KOPT-K1 (cell line): Measurements from ENCODE around the gene RMC1.
A peak's percentile ranks its signal among the peaks of the same experiment; 100 is the strongest.

Experiments
- H3K27ac ChIP-seq: fragments of 200-600 bp; sonication (generic); 2 replicates; pipeline ENCODE4 v1.5.1; 2016; ENCODE audit warnings: antibody characterized with exemption, mild to moderate bottlenecking, low read depth, low read length; ENCODE audit not compliant: poor library complexity, severe bottlenecking
- H3K36me3 ChIP-seq: fragments of 200-600 bp; sonication (generic); 2 replicates; pipeline ENCODE4 v1.5.1; 2017; ENCODE audit warnings: antibody characterized with exemption, mild to moderate bottlenecking, low read length, moderate library complexity; ENCODE audit not compliant: insufficient read depth
- H3K9me3 ChIP-seq: fragments of 200-600 bp; sonication (generic); 2 replicates; pipeline ENCODE4 v1.5.1; 2017; ENCODE audit warnings: antibody characterized with exemption, low read length, mild to moderate bottlenecking; ENCODE audit not compliant: insufficient read depth, poor library complexity, severe bottlenecking

RMC1 gene

DNA sequence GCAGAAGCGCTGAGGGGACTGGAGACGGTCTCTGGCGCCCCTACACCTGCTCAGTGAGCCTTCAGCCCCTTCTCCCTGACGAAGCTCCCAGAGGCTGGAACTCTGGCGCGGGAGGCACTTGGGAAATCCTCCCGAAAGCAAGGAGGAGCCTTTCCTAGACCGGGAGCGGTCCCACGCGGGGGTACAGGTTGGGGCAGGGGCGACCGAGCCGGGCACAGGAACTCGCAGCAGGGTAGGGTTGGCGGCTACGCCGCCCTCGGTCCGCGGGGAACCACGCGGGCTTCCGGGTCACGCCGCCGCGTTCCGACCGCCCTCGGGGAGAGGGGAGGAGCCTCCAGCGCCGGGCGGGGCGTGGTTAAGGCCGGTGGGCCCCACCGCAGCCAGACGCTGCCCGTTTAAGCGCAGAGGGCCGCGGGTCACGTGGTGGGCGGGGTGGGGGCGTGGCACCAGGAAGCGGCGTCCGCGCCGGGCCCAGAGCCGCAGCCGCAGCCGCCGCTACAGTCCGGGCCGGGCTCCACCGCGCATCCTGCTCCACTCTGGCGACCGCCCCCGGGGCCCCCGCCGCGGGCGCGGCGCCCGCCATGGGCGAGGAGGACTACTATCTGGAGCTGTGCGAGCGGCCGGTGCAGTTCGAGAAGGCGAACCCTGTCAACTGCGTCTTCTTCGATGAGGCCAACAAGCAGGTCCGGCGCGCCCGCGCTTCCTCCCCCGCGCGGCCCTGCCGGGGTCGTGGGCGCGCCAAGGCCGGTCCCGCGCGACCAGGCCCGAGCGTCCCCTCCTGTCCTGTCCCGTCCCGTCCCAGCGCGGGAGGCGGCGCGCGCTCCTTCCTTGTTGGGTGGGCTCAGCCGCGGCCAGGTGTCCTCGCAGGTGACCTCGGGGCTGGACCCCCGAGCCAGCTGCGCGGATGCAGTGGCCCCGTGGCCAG is at the start of gene RMC1:
Gene RMC1, plus strand, starts transcription at position 474 of the 925 bp plus-strand sequence. Its CDS starts 108 bp downstream, at position 582.
- H3K9me3 ChIP-seq, result no peaks in the 10 kb centered on the region
- H3K36me3 ChIP-seq, result peaks cover 24% of the 10 kb centered on the region
- peak within 1 kb of the TSS; percentile 73 for H3K27ac ChIP-seq

DNA sequence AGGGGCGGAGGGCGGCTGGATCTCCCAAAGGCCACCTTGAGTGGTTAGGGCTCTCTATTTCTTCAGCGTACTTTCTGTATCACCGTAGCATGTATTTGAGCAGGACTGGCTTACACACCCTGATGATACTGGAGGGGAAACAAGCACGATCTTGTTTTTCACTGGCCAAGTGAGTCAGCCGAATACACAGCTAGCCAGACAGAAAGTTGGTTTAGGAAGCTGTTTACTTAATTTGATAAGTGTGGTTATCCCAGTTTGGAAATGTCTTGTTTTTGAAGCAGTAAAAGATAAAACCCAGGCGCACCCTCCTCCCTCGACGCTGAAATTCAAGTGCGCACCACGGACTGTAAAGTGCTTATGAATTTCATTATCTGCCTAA is 49.6 kb upstream of the RMC1 start:
- H3K36me3 ChIP-seq, result peaks cover 15% of the 10 kb centered on the region
- H3K9me3 ChIP-seq, result no peaks in the 10 kb centered on the region
- peak overlapping the region; percentile 63 for H3K27ac ChIP-seq

DNA sequence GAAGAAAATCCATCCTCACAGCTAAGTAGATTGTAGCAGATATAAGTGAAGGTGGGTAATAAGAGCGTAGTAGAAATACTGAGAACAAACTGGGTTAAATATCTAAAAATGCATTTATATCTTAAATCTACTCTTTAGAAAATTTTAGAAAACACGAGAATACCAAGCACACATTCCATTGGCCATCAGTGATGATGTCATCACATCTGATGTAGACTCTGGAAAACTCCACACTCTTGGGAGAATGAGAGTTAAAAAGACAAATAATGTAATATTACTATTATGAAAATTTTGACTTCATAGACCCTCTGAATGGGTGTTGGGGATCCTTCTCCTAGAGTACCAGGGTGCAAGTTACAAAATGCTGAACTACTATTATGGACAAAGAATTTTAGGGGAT is 46.5 kb upstream of the RMC1 start:
- Histone ChIP-seq H3K9me3 (no peaks in the 10 kb centered on the region), H3K27ac (no peak overlapping the region), H3K36me3 (peaks cover 34% of the 10 kb centered on the region)

DNA sequence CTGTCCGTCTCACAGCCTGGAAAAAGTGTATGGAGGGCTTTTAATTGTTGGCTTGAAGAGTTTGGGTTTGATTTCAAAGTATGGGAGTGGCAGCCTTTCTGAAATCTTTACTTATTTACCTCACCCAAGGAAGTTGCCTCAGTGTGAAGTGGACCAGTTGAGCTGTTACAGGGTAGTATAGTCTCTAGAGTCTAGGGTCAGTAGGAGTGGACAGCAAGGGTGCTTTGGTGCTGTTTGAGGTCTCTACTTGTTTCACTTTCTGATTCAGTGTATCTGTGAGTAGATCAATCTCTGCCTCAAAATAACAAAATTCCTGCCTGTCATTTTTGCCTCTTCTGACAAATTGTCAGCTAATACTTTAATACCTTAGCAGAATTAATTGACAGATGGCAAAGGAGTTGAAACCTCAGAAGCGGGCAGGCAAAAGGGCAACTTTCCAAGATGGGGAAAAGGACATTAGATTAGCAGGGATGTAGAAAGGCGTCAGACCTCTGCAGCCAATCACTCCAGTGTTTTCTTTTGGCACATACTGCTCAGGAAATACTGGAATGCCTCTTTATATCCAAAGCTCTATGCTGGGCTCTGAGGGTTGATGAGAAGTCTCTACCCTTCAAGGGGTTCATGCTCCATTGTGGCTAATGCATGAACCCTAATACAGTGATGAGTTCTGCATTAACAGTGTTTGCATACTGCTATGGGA is 44.3 kb upstream of the RMC1 start:
- H3K9me3 ChIP-seq, result no peaks in the 10 kb centered on the region
- H3K27ac ChIP-seq, result no peak overlapping the region
- H3K36me3 ChIP-seq, result peaks cover 53% of the 10 kb centered on the region

DNA sequence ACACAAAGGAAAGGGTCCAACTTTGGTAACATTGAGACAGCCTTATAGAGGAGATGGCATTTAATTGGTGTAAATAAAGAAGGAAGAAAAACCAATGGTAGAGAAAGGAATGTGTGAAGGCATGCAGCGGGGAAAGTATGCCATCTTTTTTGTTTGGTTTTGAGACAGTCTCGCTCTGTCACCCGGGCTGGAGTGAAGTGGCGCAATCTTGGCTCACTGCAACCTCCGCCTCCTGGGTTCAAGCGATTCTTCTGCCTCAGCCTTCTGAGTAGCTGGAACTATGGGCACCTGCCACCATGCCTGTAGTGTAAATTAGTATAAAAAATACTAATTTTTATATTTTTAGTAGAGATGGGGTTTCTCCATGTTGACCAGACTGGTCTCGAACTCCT is 43.8 kb upstream of the RMC1 start:
- no peak overlapping the region for H3K27ac ChIP-seq
- H3K9me3 ChIP-seq, result no peaks in the 10 kb centered on the region
- peaks cover 58% of the 10 kb centered on the region for H3K36me3 ChIP-seq

DNA sequence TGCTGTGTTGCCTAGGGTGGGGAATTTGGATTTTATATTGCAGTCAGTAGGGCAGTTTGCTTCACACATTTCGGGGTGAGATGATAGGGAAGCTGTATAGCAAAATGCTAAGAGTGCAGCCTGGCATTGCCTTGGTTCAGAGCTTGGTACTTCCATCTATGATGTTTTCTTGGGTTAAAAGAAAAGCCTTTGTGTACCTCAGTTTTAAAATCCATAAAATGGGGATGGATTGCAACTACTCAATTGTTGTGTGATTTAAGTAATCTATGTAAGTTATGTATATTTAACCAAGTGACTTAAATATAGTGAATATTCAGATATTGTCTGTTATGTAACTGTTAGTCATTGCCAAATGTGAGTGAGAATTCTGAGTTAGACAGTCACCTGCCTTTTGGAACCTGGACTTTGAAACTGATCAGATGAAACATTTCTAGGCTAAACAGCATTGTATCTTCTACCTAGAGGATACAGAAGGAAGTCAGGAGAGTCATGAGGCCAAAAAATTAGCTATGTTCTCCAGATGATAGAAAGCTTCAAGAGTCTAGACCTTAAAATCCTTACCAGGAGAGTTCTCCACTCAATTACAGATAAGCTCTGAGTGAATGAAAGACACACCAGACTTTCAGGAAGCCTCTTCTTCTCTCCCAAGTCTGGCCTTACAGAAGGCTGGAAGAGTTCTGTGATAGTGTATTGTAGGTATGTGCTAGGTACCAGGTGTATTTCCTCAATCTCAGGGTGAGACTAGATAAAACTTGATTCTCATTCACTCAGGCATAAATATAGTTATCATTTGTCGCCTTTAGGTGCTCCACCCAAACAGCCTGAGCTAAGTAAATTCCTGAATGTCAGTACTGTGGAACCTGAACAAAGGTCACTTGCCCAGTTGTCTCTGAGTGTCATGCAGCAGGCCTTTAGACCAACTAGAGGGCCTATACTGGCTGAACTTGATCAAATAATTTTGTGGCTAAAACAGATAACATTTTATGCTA is 42.7 kb upstream of the RMC1 start:
- peaks cover 67% of the 10 kb centered on the region for H3K36me3 ChIP-seq
- H3K9me3 ChIP-seq, result no peaks in the 10 kb centered on the region
- no peak overlapping the region for H3K27ac ChIP-seq

DNA sequence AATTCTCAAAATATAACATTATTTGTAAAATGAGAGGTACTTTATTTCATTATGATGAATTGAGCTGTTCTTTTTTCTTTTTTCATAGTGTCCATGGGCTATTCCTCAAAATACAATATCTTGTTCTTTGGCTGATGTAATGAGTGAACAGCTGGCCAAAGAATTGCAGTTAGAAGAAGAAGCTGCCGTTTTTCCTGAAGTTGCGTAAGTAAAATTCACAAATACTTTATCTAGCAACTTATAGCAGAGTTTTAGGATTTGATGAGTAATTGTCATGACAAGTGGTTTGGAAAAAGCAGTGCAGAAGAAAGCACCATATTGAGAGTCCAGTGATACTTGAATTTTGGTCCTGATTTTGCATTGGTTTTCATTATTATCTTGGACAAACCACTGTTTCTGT is 40.4 kb upstream of the RMC1 start:
- H3K27ac ChIP-seq, result no peak overlapping the region
- H3K36me3 ChIP-seq, result peaks cover 80% of the 10 kb centered on the region
- no peaks in the 10 kb centered on the region for H3K9me3 ChIP-seq

DNA sequence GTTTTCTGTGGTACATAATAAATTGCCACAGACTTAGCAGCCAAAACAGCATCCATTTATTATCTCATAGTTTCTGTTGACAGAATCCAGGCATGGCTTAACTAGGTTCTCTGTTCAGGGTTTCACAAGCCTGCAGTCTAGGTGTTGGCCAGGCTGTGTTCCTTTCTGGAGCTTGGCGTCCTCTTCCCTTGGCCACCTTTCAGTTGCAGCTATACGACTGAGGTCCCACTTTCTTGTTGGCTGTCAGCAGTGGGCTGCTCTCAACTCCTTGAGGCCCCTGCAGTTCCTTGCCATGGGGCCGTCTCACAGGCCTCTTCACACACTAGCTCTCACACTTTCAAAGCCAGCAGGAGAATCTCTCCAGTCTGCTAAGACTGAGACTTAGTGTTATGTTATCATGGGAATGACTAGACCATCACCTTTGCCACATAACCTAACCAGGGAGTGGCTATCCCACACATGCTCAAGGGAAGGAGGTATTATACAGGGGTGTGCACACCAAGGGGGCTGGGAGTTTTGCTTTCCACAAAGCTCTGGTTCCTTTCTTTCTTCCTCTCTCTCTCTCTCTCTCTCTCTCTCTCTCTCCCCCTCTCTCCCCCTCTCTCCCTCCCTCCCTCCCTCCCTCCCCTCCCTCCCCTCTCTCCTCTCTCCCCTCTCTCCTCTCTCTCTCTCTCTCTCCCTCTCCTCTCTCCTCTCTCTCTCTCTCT is 34.4 kb upstream of the RMC1 start:
- H3K36me3 ChIP-seq, result peaks cover 96% of the 10 kb centered on the region
- no peak overlapping the region for H3K27ac ChIP-seq
- H3K9me3 ChIP-seq, result no peaks in the 10 kb centered on the region

DNA sequence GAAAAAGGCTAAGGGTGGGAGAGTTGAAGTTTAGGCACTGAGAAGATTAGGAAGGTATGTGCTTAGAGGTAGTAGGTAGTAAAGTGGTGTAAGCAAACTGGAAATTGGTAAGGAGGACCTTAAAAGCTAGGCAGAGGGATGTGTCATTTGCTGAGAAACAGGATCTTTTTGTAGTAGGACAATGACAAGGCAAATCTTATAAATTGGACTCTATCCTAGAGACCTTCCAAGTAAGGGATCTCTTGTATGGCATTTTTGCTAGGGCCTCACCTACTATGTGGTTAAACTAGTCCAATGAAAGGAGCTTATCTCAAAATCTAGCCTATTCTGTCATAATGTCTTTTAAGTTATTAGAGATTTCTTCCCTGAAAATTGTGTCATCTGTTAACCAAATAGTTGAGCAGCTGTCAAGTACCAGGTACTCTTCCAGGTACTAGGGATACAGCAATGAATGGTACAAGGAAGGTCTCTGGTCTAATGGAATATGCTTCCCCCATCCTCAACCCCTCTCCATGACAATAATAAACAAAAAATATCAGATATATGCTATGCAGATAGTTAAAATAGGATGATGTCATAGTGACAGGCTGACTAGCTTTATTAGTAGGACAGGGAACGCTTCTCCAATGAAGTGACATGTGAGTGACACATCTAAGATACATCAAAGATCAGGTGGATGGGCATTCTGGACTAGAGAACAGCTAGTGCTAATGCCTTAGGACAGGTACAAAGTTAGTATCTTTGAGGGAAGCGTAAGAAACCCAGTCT is 32.5 kb upstream of the RMC1 start:
- peaks cover 98% of the 10 kb centered on the region for H3K36me3 ChIP-seq
- H3K27ac ChIP-seq, result no peak overlapping the region

DNA sequence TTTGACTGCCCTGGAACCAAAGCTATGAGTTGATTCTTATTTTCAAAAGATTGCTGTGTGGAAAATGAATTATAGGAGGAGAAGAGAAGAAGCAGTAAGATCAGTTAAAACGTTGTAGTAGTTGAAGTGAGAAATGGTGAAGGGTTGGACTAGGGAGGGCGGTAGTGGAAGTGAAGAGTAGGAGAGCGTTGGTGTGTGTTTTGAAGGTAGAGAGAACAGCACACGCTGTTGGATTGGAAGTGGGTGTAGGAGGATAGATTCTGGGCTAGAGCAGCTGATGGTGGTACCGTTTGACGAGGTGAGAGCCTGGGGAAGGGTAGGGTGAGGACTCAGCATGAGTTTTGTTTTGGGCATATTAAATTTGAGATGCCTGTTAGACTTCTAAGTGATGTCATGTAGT is 31.8 kb upstream of the RMC1 start:
- no peaks in the 10 kb centered on the region for H3K9me3 ChIP-seq
- peaks cover 98% of the 10 kb centered on the region for H3K36me3 ChIP-seq
- H3K27ac ChIP-seq, result no peak overlapping the region

More for the DNA sequence above, 32.5 kb upstream of the RMC1 start:
- no peaks in the 10 kb centered on the region for H3K9me3 ChIP-seq

DNA sequence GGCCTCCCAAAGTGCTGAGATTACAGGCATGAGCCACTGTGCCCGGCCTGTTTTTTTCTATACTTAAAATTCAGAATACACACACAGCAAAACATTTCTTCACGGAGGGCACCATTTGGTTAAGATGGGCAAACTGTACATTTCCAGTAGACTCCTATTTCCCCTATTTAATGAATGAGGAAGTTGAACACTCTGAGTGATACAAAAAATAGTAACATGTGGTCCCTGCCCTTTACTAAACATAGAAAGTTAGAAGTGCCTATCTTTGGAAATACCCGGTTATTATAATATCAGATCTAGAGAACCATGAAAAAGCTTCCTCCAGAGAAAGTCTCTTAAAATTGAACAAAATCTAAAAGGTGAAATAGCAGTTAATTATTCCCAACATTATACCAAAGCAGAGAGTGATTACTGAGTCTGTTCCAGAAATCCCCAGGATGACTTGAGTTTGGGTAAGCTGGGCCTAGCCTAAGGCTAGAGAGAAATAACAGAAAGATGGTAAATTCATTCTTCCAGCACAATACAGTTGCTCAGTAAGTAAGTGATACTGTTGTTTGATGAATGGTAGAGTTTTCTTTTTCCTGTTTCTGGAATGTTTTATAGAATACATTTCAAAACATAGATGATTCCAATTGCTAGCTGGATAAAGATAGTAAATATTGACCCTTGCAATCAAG is 23.3 kb upstream of the RMC1 start:
- peaks cover 85% of the 10 kb centered on the region for H3K36me3 ChIP-seq
- H3K9me3 ChIP-seq, result no peaks in the 10 kb centered on the region
- H3K27ac ChIP-seq, result no peak overlapping the region

DNA sequence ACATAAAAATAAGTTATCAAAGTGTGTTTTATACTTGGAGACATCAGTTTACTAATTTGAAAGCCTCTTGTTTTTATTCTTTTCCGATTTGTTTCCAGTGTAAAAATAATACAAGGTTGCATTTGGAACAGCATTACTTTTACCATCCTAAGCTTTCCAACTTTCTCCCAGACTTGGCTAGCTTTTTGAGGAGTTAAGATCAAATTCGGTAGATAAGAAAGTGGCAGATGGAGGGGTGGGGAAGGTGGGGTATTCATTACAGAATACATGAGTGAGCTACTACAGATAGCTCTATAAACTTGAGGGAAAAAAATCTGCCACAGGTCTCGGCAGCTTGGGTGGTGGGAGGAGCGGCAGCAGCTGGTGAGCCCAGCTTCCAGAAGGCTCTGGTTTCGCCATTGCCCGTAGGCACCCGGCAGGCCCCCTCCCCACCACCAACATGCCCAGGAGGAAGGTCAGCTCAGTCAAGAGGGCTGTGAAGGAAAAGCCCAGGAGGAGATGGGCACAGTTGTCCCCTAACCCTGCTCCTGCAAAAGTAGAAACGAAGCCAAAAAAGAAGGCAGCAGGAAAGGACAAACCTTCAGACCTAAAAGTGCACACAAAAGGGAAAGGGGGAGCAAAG is 18.6 kb upstream of the RMC1 start:
- Histone ChIP-seq H3K9me3 (no peaks in the 10 kb centered on the region), H3K36me3 (peaks cover 38% of the 10 kb centered on the region), H3K27ac (no peak overlapping the region)

DNA sequence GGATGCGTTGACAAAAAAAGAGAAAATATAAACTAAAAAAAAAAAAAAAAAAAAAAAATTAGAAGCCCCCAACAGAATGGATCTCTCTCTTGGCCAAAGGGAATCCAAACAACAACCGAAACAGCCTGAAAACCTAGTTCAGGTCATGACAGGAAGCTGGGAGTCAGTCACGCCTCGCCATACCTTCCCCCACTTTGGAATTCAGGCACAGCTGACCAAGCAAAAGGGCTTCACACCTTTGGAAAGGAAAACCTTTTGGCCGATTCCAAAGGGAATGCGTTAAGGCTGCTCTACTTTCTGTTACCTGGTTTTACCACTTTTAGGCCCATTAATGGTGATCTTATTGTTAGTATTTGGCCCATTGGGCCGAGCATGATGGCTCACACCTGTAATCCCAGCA is 17.9 kb upstream of the RMC1 start:
- H3K9me3 ChIP-seq, result peaks cover 4% of the 10 kb centered on the region
- H3K27ac ChIP-seq, result no peak overlapping the region
- peaks cover 31% of the 10 kb centered on the region for H3K36me3 ChIP-seq
